Calu3 (cell line): Measurements from ENCODE around the gene ADAMTSL3. TPM values are rescaled to one million over a fixed set of nuclear protein-coding genes. Genes with fewer than 3 reads are reported as not detected.

Experiments used
- BruUV-seq: library from RNA; stranded (reverse); fragments of 400-500 nt; replicated peaks from 2 replicates; lab custom pipeline; 2021; lab: Mats Ljungman, UMichigan
- CTCF ChIA-PET: fragments of 300-600 bp; sonication (Branson Sonifier 250); formaldehyde crosslinking; loops from one replicate; lab custom pipeline; 2022; ENCODE audit warnings: antibody characterized with exemption; lab: Charles Lee
- DNase-seq: peaks from one replicate; pipeline ENCODE4 v3.0.0; 2022
- H3K27ac Mint-ChIP-seq: one replicate; pipeline ENCODE4 v1.8.0; 2022; ENCODE audit warnings: mixed read lengths; ENCODE audit not compliant: unreplicated experiment
- H3K27me3 Mint-ChIP-seq: one replicate; pipeline ENCODE4 v1.8.0; 2022; ENCODE audit warnings: mixed read lengths; ENCODE audit not compliant: unreplicated experiment
- H3K36me3 Mint-ChIP-seq: one replicate; pipeline ENCODE4 v1.8.0; 2022; ENCODE audit warnings: mild to moderate bottlenecking, moderate library complexity, mixed read lengths; ENCODE audit not compliant: insufficient read depth, unreplicated experiment
- H3K4me1 Mint-ChIP-seq: one replicate; pipeline ENCODE4 v1.8.0; 2022; ENCODE audit warnings: mild to moderate bottlenecking, low read depth, mixed read lengths; ENCODE audit not compliant: unreplicated experiment
- H3K4me3 Mint-ChIP-seq: one replicate; pipeline ENCODE4 v1.8.0; 2022; ENCODE audit warnings: mild to moderate bottlenecking, low read depth, moderate library complexity, mixed read lengths; ENCODE audit not compliant: unreplicated experiment
- H3K9me3 Mint-ChIP-seq: one replicate; pipeline ENCODE4 v1.8.0; 2022; ENCODE audit warnings: low read depth, mixed read lengths; ENCODE audit not compliant: unreplicated experiment
- intact Hi-C: fragments of 100-400 bp; cut with micrococcal nuclease; formaldehyde crosslinking; loops from one replicate; pipeline ENCODE4 v1.10.0; 2022; ENCODE audit not compliant: unreplicated experiment
- total RNA-seq: library from RNA; stranded (reverse); gene quantifications from 2 replicates; pipeline ENCODE4 v1.2.3, GENCODE V29; 2022
- TF ChIP-seq, protein P1 (sequence below): fragments of 200-600 bp; IDR thresholded peaks from one replicate; pipeline ENCODE4 v1.8.0; 2022; ENCODE audit warnings: antibody characterized with exemption; ENCODE audit not compliant: unreplicated experiment

Gene ADAMTSL3
- total RNA-seq, 1 experiment from 2014 or later: 2.4 TPM

DNA sequence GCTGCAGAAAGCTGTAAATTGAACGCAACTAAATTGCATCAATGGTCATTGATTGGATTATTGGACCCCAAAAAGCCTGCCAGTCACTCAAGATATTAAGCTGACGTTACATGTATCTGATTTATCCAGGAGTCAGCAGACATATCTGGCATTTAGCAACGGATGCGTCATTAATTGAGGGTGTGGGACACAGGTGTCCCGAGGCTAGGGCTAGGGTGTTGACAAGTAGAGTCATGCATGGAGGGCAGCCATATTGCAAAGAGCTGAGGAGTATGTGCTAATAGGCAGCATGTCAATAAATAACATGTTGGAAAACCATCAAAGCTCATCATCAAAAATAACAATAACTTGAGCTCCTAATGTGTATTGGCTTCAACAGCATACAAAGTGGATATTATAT is 347.1 kb downstream of the ADAMTSL3 start:
- intact Hi-C loops: loop anchor here (2.0 kb wide), 1 partner anchor 22 kb away; no protein-coding TSS in a partner anchor
- TF ChIP-seq, protein P1, sequence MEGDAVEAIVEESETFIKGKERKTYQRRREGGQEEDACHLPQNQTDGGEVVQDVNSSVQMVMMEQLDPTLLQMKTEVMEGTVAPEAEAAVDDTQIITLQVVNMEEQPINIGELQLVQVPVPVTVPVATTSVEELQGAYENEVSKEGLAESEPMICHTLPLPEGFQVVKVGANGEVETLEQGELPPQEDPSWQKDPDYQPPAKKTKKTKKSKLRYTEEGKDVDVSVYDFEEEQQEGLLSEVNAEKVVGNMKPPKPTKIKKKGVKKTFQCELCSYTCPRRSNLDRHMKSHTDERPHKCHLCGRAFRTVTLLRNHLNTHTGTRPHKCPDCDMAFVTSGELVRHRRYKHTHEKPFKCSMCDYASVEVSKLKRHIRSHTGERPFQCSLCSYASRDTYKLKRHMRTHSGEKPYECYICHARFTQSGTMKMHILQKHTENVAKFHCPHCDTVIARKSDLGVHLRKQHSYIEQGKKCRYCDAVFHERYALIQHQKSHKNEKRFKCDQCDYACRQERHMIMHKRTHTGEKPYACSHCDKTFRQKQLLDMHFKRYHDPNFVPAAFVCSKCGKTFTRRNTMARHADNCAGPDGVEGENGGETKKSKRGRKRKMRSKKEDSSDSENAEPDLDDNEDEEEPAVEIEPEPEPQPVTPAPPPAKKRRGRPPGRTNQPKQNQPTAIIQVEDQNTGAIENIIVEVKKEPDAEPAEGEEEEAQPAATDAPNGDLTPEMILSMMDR: no peak
- Mint-ChIP-seq H3K27ac (no peak overlapping the region), H3K4me1 (peaks cover 28% of the 10 kb centered on the region), H3K27me3 (no peaks in the 10 kb centered on the region), H3K4me3 (no peak overlapping the region), H3K36me3 (no peaks in the 10 kb centered on the region), H3K9me3 (peaks cover 6% of the 10 kb centered on the region)
- no peak for DNase-seq
- no TSS peak for BruUV-seq
- CTCF ChIA-PET: interaction anchor here (0.5 to 1.2 kb wide), 2 partner anchors 22 to 598 kb away, joined by 3 read pairs; no protein-coding TSS in a partner anchor

DNA sequence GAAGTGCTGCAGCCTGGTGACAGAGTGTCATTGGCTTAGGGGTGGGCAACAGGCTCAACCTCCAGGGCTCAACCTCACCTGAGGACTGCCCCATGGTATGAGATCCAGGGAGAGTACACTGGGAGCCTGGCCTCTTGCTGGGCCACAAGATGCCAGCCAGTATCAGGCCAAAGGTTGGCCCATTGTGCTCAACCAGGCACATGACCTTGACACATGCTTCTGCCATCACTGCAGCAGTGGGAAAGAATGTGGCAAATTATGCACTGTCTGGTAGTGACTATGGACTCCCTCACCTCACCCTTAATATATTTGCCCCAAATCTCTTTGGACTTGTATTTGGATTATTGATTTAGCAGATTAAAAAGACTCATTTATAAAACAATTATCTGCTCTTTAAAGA is 347.7 kb downstream of the ADAMTSL3 start:
- H3K36me3 Mint-ChIP-seq: no peaks in the 10 kb centered on the region
- CTCF ChIA-PET: interaction anchor here (0.5 to 1.2 kb wide), 2 partner anchors 22 to 598 kb away, joined by 3 read pairs; no protein-coding TSS in a partner anchor
- no peak overlapping the region for H3K4me3 Mint-ChIP-seq
- peaks cover 6% of the 10 kb centered on the region for H3K9me3 Mint-ChIP-seq
- H3K4me1 Mint-ChIP-seq: peaks cover 28% of the 10 kb centered on the region
- H3K27ac Mint-ChIP-seq: no peak overlapping the region
- TF ChIP-seq, protein P1: no peak
- intact Hi-C loops: loop anchor here (2.0 kb wide), 1 partner anchor 21 kb away; no protein-coding TSS in a partner anchor
- no peaks in the 10 kb centered on the region for H3K27me3 Mint-ChIP-seq
- no TSS peak for BruUV-seq
- no peak for DNase-seq

DNA sequence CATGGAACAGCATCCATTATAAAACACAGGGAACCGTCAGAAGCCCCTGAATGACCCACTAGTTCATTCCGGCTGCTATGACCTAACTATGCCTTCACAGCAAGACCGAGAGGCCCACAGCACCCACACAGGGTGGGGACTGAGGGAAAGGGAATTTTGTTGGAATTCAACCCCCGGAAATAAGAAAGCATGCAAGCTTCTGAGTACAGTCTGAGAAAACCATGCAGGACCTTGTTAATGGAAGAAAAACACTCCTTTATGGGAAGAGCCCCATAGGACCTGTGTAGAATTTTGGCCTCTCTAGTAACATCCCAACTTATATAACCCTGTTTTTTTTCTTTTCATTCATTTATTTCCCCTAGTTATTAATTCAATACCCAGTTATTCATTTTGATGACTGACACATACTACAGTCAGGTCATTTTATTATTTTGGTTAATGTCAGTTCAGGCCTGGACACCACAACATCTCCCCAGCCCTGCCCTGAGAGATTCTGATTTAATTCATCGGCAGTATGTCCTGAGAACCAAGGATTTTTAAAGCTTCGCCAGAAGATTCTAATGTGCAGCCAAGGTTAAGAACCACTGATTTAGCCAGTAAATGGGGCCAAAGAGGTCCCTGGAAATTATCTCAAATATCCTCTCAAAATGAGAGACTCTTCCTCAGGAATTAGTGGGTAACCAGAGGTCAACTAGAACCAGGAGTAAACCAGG is 350.0 kb downstream of the ADAMTSL3 start:
- no TSS peak for BruUV-seq
- intact Hi-C loops: no loop called here
- Mint-ChIP-seq H3K4me3 (no peak overlapping the region), H3K9me3 (peaks cover 5% of the 10 kb centered on the region), H3K27me3 (no peaks in the 10 kb centered on the region), H3K36me3 (no peaks in the 10 kb centered on the region), H3K4me1 (peaks cover 28% of the 10 kb centered on the region), H3K27ac (peak overlapping the region; percentile 34)
- CTCF ChIA-PET: no interaction called here
- no peak for DNase-seq
- TF ChIP-seq, protein P1: no peak

DNA sequence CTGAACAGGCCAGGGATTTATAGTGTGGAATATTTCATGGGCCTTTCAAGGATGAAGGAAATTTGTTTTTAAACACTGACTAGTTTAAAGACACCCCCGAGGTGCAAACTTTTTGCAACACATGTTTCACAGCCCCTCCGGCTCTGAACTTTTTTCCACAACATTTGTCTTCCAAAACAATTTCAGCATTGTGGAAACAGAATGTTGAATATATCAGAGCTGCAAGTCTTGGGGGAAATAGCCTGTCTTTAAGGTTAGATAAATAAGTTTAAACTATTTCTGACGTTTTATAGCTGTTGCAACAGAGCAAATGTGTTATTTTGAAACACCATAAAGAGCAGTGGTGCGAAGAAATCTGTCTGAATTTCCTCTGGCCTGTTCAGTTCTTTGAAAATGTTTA is 352.5 kb downstream of the ADAMTSL3 start:
- Mint-ChIP-seq H3K27me3 (no peaks in the 10 kb centered on the region), H3K36me3 (no peaks in the 10 kb centered on the region), H3K9me3 (peaks cover 4% of the 10 kb centered on the region), H3K4me1 (peaks cover 12% of the 10 kb centered on the region), H3K4me3 (no peak overlapping the region), H3K27ac (no peak overlapping the region)
- BruUV-seq: no TSS peak
- CTCF ChIA-PET: no interaction called here
- no peak for DNase-seq
- intact Hi-C loops: no loop called here
- TF ChIP-seq, protein P1: no peak
